ENCODE data around the gene NPHP3.

Gene NPHP3

DNA sequence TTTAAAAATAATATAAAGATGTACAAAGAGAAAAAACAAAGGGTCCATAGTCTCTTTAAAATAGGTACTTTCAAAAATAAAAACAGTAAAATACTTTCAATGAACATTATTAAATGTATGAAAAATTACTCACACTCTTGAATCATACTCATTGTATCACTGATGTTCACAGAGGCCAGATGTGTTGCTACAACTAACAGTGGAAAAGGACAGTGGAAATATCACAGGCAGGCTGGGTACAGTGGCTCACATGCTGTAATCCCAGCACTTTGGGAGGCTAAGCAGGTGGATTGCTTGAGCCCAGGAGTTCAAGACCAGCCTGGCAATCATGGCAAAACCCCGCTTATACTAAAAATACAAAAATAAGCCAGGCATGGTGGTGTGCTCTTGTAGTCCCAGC lies 26.8 kb downstream of the NPHP3 start:
- DNase-seq (ENCODE audit: low spot score): peak; percentile 11

DNA sequence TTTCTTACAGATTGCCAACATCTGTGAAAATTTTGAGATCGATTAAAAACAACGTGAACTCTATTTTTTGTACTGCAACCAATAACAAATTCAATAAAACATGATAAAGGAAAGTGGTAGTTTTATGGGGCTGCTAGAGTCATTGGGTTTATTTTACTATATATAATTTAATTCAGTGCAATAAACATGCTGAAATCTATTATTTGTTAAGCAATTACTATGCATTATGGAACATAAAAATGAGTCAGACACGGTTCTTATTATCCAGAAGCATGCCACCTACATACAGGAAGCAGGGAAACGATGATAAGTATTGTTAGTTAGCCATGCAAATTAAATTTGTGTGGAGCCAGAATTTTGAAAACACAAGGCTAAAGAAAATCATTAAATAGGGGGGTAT lies 27.2 kb downstream of the NPHP3 start:
- no peak for DNase-seq (ENCODE audit: low spot score)

DNA sequence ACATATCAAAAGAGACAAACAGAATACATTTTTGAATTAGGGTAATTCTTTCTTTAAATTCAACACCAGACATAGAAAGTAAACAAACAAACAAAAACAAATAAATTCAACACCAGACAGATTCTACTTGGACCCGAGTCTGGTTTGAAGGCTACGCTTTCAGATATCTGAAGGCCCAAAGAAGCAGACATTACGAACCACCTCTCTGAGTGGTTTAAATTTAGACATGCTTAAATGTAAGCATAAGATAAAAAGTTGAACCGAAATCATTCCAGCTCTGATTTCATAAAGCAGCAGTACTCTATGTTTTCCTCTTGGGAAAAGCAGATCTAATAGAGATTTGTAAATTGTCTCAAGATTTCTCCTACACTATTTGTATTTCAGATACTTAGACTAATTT lies 32.2 kb downstream of the NPHP3 start:
- no peak for DNase-seq (ENCODE audit: low spot score)

DNA sequence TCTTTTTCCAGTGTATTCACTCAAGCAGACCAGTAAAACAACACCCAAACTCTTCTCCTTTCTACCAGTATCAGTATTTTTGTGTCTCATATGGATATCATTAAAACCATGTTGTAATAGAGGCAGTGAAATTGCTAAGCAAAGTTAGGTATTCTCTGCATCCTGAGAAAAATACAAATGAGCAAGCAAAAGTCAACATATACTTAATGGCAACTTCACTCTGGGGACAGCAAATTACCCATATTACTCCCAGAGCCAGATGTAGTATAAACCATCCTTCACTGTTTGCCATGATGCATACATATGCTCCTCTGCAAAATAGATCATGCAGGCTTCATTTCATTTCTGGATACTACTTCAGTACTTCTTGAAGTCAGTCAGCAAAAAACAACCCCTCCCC lies 40.0 kb downstream of the NPHP3 start:
- peak; percentile 7 for DNase-seq (ENCODE audit: low spot score)

DNA sequence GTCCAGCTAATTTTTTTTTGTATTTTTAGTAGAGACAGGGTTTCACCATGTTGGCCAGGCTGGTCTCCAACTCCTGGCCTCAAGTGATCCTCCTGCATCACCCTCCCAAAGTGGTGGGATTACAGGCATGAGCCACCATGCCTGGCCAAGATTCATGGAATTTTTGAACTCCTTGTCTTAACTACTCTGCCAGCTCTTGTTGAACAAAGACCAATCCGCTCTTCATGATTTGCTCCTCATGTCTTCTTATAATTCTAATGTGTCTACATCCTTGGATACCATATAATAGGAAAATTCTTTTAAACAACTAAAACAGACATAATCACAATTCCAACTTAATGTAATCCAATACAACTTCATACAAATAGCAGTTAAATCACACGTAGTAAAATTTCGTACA lies 40.8 kb downstream of the NPHP3 start:
- no peak for DNase-seq (ENCODE audit: low spot score)

DNA sequence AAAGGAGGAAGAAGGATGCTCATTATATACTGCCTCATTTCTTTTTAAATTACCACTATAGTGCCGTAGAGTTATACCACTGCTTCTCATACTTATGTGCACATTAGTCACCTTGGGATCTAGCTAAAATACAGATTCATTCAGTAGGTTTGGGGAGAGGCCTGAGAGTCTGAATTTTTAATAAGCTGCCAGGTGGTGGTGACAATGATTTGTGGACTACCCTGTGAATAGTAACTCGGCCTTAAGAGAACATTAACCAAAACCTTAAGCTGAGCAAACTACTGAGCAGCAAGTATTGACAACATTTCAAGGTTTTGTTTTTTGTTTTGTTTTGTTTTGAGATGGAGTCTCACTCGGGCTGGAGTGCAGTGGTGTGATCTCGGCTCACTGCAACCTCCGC lies 42.3 kb downstream of the NPHP3 start:
- DNase-seq (ENCODE audit: low spot score): no peak

DNA sequence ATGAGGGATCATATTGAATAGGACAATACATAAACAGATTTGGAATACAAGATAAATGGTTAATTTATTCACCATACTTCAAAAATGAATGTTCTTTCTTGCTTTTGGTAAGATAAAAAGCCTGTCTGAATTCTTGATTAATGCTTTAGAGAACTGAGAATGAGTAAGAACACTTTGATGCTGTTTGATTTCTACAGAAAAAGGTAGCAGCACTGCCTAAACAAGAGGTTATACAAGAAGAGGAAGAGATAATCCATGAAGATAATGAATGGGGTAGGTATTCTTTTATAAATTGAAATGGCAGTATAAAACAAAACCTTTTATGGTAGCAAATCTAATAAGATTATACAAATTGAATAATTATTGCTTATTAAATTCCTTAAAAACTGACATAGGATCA lies 46.8 kb downstream of the NPHP3 start:
- DNase-seq (ENCODE audit: low spot score): no peak

DNA sequence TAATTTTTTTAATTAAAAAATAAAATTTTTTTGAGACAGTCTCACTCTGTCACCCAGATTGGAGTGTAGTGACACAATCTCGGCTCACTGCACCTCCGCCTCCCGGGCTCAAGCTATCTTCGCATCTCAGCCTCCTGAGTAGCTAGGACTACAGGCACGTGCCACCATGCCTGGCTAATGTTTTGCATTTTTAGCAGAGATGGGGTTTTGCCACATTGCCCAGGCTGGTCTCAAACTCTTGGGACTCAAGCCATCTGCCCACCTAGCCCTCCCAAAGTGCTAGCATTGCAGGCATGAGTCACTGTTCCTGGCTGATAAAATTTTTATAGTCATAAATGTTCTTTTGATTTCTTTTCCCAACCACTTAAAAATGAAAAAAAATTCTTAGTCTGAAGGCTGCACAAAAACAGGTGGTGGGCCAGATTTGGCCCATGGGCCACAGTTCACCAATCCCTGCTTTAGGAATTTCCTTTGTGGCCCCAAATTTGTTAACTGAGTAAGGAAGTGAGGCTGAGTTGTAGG lies 52.9 kb downstream of the NPHP3 start:
- DNase-seq (ENCODE audit: low spot score): no peak

DNA sequence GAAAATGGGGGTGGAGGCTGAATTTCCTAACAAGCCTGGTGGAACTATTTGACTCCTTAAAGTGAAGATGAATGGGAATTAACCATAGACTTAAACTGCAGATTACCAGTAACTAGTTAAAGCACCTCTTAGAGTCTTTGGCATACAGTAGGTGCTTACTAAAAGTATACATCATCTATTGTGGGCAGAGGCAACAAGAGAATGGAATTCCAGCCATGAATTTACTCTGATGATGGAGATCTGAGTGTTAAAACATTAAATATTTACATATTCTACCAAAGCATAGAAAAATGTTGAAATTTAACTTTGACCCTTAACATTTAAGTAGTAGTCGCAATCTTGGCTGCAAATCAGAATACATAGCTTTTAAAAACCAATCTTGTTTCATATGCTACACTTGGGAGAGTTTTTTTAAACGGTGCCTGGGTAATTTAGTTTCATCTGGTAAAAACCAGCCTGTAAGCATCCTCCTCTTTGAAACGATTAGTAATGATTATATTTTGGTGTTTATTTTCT lies 56.9 kb downstream of the NPHP3 start:
- DNase-seq (ENCODE audit: low spot score): no peak

DNA sequence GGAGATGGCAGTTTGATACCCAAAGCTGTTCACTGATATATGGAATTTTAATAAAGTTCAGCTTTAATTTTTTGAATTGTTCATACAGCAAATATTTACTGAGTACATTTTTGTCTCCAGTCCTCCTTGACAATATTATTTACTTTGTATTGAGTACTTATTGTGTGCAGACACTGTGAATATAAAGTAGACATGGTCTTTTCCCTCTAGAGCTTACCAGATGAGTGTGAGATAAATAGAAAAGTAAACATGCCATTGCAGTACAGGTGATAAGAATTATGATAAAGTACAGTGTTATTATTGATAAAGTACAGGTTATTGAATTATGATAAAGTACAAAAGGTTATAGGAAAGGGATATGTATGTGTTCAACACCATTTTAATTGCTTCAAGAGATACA lies 60.0 kb downstream of the NPHP3 start:
- no peak for DNase-seq (ENCODE audit: low spot score)

DNA sequence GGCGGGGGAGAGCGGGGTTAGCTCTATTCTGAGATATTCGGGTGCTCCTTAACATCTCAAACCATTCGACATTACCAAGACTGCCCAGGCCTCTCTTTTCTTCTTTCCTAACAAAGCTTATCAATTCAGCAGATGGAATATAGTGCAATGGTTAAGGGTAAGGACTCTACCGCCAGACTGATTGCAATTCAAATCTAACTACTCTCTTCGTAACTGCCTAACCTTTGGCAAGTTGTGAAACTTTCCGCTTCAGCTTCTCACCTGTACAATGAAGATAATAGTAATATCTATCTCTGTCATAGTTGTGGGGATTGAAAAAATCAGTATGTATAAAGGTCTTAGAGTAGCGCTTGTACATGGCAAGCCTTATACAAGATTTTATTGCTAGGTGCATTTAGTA lies 61.1 kb downstream of the NPHP3 start:
- DNase-seq (ENCODE audit: low spot score): no peak

DNA sequence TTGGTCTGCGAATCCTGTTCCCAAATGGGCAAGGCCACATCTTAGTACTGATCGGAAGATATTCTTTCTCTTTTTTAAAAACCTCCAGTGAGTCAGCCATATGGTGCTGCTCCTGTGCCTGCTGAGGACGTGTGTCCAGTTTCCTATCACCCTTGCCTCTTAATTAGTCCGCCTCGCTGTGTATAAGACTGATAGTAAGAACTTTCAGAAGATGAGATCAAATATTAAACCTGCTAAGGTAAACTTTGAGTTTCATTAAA lies 61.5 kb downstream of the NPHP3 start:
- DNase-seq (ENCODE audit: low spot score): peak; percentile 22

DNA sequence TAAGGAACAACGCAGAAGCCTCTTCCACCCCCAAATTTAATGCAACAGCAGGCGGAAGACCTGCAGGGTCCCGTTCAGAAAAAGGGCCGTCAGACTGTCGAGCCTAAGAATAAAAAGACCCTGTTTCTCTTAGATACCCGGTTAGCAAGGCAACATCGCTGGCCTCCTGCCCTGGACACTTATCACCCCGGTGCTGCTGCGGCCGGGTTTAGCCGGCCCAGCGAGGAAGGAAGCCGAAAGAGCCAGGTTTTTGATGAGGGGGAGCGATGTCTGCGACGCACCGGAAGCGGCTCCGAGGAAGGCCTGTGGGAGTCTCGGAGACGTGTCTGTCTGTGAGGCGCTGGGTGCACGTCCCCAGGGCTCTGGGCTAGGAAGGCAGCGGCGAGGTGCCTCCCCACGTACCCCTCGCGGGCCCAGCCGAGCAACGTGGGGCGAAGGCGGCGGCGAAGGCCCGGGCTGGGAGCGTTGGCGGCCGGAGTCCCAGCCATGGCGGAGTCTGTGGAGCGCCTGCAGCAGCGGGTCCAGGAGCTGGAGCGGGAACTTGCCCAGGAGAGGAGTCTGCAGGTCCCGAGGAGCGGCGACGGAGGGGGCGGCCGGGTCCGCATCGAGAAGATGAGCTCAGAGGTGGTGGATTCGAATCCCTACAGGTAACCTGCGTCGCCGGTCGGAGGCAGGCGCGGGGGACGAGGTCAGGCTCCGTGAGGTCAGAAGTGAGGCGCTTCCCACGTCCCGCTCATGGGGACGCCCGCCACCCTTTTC lies 62.0 kb downstream of the NPHP3 start, which contains the start of gene UBA5:
Gene UBA5 (plus strand): TSS at position 278 of the 759 bp plus-strand sequence. CDS start 209 bp downstream, at position 487.
- DNase-seq (ENCODE audit: low spot score): peak; percentile 83

DNA sequence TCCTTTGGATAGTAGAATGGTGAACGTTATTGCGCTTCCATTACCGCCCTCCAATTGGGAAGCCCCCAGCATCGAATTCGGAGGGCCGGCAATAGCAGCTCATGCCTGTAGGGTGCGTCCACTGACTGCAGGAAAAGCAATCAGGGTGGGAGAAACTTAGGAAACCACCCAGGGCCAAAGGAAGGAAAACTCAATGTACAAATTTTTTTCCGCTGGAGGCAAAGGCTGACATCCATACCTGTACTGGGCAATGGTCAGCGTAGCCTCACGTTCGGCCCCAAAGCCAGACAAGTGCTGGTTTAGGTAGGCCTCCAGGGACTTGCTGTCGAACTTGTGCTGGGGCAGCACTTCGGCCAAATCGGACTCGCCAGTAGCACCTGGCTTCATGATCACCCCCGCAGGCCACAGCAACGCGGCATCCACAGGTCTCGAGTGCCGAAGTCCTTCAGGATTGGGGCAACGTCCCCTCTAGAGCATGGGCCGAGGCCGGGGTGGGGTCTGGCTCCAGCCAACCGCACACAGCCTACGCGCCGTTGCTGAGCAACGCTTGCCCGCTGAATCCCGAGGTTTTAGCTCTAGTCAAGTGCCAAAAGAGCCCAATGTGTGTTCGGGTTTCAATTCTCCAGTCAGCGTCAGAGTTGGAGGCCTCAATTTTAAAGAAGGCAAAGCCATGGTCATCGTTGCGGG lies 62.7 kb downstream of the NPHP3 start, which contains the start of gene ACAD11:
Gene ACAD11 (minus strand): TSS at position 445 of the 687 bp plus-strand sequence. CDS start 58 bp downstream, at position 387.
- DNase-seq (ENCODE audit: low spot score): peak; percentile 85

DNA sequence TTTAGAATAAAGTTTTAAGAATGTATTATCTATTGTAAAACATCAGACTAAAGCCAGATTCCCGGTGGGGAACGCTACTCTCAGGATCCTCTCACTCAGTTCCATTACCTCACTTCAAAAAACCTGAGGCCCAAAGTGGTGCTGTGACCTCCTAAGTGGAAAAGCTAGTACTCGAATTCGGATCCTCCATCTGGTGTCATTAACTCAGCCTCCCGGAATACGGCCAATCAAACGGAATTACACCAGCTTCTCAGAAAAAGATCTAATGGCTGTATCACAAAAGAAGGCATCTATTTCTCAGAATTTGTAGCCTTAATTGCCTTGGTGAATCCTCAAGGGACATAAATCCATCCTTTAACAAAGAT lies 63.2 kb downstream of the NPHP3 start:
- peak; percentile 24 for DNase-seq (ENCODE audit: low spot score)

DNA sequence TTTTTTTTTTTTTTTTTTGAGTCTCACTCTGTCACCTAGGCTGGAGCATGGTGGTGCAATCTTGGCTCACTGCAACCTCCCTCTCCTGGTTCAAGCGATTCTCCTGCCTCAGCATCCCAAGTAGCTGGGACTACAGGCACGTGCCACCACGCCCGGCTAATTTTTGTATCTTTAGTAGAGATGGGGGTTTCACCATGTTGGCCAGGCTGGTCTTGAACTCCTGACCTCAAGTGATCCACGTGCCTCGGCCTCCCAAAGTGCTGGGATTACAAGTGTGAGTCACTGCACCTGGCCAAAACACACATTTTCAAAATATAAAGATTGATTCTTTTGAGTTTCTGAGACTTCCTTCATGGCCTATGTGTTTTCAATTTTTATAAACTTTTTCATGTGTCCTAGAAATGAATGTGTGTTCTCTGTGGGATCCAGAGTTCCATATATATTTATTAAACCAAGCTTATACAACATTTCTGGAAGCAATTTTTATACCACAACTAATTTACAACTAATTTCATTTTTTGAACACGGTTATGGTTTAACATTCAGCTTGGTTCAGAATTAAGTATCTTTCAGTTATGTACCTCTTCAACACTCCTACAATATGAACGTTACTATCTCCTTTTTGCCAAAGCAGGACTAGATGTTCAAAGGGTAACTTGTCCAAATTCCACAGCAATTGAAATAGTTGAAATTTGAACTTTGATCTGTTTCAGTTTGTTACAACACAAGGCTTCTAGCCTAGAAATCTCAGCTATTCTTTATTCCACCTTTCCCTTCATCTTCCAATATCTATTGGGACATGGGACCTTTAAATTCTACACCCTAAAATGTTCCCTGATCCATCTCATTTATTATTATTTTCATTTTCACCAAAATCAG lies 64.1 kb downstream of the NPHP3 start:
- DNase-seq (ENCODE audit: low spot score): no peak

DNA sequence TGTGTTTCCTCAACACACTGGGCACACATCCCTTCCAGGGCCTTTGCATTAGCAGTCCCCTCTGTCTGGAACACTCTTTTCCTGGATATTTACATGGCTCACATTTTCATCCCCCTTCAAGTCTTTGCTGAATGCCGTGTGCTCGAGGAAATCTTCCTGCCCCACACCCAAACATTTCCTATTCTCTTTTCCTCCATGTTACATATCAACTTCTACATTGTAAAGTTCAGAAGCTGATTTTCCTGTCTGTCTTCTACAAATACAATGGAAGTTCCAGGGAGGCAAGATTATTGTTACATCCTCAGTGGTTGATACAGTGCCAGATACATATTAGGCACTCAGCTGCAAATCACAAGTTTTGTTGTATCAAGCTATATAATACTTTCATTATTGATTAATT lies 66.7 kb downstream of the NPHP3 start:
- no peak for DNase-seq (ENCODE audit: low spot score)

DNA sequence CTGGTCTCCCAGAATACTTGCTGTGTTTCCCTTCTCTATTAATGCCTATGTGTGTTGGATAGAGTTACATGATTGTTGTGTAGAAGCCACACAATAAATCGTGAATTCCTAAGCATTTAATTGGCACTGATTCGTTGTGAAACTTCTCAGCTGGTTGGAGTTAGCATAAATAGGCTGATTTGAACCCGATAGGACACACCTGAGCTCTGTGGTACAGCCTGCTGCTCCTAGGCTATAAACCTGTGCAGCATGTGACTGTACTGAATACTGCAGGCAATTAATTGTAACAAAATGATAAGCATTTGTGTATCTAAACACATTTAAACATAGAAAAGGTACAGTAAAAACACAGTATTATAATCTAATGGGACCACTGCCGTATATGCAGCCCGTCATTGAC lies 67.5 kb downstream of the NPHP3 start:
- no peak for DNase-seq (ENCODE audit: low spot score)

DNA sequence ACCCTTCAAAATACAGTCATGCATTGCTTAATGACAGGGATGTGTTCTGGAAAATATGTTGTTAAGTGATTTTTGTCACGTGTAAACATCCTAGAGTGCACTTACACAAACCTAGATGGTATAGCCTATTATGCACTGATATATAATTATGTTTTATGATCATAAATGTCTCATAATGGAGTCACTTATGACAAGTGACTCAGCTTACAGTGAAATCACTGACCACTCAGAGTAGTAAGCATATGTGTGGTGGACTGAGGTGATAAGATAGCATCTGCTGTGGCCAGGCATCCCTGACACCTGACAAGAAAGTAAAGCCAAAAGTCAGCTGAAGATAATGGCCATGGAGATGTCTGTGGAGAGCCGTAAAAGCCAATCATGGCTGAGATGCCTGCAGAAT lies 68.0 kb downstream of the NPHP3 start:
- no peak for DNase-seq (ENCODE audit: low spot score)

DNA sequence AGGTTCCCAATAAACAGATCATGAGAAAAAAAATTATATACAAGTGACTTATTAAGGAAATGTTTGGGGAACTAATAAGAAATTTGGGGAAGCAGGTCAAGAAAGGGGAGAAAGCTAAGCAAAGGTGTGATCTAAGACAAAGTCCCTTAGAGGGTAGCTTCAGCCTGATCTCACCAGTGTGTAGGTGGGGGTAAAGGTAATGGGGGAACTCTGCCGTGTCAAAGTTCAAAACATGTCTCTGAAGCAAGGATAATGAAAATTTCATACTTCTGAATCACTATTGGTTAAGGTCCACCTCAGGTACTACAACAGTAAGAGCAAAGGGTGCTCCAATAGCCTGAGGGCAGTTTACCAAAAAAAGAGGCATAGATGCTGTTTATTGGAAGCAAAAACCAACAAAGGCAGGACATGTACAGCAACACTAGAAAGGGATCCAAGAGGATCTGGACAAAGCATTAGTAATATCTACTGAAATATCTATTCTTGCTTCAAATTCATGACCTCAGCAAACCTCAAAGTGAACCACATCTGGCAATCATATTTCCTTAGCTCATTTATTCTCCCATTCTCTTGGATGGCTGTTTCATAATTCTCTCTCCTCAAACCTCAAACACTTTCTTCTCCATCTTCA lies 69.5 kb downstream of the NPHP3 start:
- peak; percentile 69 for DNase-seq (ENCODE audit: low spot score)

DNA sequence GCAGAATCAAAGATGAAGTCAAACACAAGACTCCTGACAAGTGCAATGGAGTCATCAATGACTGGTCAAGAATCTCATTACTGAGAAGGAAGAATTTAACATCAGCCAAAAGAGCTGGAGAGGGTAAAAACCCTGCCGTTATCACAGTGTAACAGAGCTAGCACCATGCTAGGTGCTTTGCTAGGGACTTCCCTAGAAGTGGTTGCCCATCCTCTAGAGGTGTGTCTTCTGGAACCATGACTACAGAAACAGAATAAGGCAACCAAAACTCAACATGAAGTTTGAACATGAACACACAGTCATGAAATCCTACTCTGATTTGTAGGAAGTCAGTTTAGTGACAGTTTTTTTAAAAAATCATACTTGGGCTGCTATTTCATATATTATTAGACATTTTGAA lies 72.1 kb downstream of the NPHP3 start:
- DNase-seq (ENCODE audit: low spot score): no peak

DNA sequence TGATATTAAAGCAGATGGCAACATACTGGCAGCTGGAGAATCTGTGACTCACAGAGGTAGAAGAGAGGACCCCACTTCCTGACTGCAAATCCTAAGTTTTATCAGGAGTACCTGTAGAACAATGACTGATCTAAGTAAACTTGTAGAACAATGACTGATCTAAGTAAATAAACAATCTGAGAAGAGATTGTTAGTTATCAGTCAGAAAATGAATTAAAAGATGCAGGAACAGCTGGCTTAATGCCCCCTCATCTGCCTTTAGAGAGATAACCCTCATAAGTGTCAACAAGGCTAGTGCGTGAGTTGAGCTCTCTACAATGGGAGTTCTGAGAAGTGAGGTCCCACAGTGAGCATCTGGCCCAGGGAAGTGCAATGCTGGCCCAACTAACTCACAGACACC lies 77.2 kb downstream of the NPHP3 start:
- DNase-seq (ENCODE audit: low spot score): no peak
